ENCODE measurements around the gene STON1. TPM values are rescaled to one million over a fixed set of nuclear protein-coding genes. Genes with fewer than 3 reads are reported as not detected.
A peak's percentile ranks its signal among the peaks of the same experiment; 100 is the strongest.
"Not testable (repeated sequence)": the region's sequence is repeated elsewhere in the genome, so short reads cannot be mapped to it uniquely, and the experiment has no call there.

The STON1 gene, protein sequence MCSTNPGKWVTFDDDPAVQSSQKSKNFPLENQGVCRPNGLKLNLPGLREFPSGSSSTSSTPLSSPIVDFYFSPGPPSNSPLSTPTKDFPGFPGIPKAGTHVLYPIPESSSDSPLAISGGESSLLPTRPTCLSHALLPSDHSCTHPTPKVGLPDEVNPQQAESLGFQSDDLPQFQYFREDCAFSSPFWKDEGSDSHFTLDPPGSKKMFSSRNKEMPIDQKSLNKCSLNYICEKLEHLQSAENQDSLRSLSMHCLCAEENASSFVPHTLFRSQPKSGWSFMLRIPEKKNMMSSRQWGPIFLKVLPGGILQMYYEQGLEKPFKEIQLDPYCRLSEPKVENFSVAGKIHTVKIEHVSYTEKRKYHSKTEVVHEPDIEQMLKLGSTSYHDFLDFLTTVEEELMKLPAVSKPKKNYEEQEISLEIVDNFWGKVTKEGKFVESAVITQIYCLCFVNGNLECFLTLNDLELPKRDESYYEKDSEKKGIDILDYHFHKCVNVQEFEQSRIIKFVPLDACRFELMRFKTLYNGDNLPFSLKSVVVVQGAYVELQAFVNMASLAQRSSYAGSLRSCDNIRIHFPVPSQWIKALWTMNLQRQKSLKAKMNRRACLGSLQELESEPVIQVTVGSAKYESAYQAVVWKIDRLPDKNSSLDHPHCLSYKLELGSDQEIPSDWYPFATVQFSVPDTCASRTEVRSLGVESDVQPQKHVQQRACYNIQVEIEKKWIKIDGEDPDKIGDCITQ
- total RNA-seq = 16.2 TPM

DNA sequence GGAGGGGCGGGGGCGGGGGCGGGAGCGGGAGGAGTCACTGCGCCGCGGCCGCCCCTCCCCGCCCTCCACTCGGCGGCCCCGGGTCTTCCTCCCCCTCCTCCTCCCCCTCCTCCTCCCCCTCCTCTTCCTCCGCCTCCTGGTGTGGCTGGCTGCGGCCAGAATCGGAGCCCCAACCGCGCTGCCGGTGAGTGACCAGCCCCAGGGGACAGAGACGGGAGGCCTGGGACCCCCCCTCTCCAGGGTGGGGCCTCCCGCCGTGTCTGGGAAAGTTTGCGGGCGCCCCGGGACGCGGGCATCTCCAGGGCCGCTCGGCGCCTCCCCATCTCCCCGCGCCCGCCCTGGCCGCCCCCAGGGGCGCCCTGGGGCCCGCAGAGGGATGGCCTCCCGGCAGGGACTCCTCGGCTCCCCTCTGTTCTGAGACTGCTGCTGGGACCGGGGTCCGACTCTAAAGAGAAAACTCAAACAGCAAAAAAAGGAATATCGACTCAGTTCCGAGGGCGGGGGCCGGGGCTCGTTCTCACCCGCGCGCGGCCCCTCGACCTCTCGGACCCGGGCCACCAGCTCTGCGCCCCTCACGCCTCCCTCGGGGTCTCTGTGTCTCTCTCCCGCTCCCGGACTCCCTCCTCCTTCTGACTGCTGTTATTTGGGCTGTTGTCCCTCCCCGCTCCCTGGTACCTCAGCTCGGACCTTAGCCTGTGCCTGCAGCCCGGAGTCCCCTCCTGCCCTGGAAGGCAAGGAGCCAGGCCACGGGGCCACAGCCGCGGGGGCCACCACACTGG is at the start of gene STON1:
STON1 (plus strand) TSS at position 122 of the 779 bp plus-strand sequence. CDS start 50,480 bp downstream, outside the sequence.
- DNase-seq (ENCODE audit: low spot score) = peak; percentile 63

DNA sequence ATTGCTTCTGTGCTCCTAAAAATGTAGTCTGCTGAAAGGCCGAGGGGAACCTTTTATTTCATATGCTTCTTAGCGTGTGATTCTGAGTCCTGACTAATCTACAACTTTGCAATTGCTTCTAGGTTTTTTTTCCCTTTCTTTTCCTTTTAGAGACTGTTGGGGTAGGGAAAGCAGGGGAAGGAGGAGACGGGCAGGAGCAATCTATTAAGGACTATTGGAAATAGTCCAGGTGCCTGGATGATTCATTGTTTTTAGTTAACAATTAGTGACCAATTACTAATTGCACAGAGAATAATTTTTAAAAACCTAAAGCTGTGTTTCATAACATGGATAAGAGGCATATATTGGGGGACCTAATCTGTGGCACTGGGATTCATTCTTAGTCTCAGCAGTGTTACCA is 49.4 kb upstream of the STON1 start:
- DNase-seq (ENCODE audit: low spot score) = no peak

DNA sequence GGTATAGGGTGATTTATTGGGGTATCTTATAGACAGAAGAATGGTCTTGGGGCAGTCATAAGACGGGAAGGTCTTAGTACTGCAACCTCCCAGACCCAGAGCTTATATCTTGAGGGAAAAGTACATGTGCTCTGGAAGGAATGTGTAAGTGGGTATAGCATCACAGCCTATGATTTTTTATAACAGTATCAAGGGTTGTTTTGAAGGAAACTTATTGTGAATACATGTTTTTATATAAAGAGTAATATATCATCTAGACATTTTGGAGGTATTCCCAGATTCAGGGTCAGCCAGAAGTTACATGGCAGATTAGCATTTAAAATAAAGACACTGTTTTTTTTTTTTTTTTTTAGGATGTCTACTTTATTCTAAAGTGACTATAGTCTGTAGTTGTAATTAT is 47.6 kb upstream of the STON1 start:
- DNase-seq (ENCODE audit: low spot score) = no peak

DNA sequence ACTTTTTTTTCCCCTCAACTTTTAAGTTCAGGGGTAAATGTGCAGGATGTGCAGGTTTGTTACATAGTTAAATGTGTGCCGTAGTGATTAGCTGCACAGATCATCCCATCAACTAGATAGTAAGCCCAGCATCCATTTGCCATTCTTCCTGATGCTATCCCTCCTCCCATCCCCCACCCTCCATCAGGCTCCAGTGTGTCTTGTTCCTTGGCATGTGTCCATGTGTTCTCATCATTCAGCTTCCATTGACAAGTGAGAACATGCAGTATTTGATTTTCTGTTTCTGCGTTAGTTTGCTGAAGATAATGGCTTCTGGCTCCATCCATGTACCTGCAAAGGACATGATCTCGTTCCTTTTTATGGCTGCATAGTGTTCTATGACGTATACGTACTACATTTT is 47.2 kb upstream of the STON1 start:
- DNase-seq (ENCODE audit: low spot score) = no peak

DNA sequence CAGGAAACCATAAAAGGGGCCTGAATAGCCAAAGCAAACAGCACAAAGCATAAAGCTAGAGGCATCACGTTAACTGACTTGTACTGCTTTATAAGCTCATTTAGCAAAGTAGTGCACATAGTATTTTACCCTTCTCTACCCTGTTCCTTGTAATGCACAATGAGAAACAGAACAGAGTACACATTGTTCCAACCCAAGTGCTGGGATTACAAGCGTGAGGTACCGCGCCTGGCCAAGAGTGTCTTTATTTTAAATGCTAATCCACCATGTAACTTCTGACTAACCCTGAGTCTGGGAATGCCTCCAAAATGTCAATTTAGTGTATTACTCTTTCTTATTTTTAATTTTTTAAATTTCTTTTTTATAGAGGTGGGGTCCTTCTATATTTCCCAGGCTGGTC is 46.4 kb upstream of the STON1 start:
- no peak for DNase-seq (ENCODE audit: low spot score)

DNA sequence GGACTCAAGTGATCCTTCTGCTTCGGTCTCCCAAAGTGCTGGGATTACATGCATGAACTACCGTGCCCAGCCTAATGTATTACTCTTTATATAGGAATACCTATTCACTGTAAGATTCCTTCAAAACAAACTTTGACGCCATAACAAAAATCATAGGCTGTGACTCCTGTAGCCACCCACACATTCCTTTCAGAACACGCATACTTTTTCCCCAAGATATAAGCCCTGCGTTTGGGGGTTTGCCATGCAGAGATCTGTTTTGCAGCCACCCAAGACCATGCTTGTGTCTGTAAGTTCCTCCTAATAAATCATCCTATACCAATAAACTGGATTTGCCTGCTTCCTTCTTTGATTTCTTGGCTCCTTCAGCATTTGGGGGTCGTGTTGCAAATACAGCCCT is 46.0 kb upstream of the STON1 start:
- no peak for DNase-seq (ENCODE audit: low spot score)

DNA sequence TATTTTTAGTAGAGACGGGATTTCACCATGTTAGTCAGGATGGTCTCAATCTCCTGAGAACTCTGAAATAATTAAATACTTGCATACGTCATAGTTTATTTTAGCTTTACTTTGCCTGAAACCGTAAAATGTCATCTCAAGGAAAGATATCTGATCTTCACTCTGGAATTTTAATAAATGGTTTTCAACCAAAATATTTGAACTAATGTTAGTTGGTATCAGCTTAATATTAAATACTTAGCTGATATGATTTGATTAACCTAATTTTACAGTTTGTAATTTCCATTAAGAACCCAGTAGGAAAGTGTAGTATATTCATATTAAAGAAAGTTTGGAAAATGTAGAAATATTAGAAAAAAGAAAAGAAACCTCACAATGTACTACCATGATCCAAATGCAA is 41.4 kb upstream of the STON1 start:
- no peak for DNase-seq (ENCODE audit: low spot score)

DNA sequence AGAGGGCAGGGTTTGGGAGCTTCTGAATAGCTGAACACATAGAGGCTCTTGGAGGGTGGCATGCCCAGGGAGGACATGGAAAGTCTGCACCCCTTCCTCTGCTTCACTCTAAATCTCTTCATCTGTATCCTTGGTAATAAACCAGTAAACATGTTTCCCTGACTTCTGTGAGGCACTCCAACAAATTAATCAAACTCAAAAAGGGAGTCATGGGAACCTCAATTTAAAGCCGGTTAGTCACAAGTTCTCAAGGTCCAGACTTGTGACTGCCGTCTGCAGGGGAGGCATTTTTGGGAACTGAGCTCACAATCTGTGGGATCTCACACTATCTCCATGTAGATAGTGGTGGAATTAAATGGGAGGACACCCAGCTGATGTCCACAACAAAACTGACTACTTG is 33.1 kb upstream of the STON1 start:
- DNase-seq (ENCODE audit: low spot score) = no peak

DNA sequence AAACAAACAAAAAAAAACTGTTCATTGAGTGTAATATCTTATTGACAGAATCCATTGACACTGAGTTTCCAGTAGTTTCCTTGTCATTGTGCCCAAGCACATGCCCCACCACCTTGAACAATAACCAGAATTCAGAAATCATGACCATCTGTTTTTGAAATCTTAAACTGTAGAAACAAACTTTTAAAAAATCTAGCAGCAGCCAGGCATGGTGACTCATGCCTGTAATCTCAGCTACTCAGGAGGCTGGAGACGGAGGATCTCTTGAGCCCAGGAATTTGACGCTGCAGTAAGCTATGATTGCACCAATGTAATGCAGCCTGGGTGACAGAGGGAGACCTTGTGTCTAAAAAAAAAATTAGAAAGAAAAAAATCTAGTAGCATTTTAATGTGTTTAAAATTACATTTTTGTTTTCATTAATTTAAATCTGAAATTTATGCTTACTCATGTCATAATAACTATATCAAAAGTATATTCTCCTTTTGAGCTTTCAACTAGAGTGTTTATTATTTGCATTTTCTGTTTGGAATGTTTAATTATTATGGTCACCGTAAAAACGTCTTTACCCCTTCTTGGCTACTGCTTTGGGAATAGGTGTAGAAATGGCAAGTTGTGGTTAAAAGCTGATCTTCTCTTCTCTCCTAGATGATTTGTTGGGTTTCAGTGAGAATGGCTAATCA is 25.2 kb upstream of the STON1 start:
- DNase-seq (ENCODE audit: low spot score) = no peak

DNA sequence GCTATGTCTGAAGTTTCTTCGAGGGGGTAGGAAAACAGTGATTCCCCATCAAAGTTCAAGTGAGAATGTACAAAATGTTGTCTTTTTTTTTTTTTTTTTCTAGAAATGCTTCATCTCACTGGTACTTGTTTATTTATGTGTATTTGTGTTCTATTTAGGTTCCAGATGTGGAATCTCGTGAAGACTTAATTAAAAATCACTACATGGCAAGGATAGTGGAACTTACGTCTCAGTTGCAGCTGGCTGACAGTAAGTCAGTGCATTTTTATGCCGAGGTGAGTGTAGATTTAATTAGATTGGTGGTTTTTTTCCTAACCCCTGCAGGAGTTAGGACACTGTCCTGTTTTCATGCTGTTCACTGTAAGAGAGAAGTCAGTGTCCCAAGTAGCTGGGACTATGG is 22.8 kb upstream of the STON1 start:
- no peak for DNase-seq (ENCODE audit: low spot score)

DNA sequence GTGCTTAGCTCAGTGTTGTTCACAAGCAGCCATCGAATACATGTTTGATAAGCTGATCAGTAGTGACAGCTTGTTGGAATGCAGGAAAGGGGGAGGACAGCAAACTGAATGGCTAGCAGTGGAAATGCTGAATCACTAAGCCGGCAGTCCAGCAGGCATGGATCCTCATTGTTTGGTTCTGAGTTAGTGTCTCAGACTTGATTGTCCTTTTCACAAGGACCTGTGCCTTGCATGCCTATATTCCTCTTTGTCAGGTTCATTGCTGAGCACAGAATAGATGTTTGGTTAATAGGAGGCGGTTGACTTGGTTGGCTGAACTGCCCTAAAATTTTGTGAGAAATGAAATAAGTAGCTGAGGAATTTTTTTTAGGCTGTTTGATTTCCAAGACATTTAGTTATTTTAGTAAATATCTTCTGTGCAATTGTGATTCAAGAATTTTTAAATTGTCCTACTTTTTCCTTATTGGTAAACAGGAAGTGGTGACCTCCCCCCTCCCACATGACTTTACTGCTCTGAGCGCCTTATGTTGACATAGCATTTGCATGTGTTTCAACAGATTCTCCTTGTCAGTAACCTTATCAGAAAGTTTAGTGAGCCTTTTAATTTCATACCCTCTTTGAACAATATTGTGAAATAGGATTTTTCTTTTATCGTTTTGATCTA is 21.4 kb upstream of the STON1 start:
- DNase-seq (ENCODE audit: low spot score) = no peak

DNA sequence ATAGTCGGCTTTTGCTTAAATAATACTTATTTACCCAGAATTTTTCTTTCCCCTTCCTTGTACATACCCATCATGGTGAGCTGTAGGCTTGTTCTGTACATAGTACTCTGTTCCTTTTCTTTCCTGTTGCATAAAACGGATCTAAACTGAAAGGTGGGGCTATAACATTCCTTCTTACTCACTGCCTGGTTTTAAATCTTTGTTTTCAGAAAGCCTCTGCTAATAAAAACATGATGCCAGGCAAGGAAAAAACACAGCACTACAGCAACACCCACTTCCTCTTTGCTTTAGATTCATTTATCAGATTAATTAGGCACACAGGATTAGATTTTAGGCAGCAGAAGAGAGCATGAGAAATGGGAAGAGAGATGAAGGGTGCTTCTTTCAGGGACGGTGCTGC is 19.6 kb upstream of the STON1 start:
- DNase-seq (ENCODE audit: low spot score) = no peak

DNA sequence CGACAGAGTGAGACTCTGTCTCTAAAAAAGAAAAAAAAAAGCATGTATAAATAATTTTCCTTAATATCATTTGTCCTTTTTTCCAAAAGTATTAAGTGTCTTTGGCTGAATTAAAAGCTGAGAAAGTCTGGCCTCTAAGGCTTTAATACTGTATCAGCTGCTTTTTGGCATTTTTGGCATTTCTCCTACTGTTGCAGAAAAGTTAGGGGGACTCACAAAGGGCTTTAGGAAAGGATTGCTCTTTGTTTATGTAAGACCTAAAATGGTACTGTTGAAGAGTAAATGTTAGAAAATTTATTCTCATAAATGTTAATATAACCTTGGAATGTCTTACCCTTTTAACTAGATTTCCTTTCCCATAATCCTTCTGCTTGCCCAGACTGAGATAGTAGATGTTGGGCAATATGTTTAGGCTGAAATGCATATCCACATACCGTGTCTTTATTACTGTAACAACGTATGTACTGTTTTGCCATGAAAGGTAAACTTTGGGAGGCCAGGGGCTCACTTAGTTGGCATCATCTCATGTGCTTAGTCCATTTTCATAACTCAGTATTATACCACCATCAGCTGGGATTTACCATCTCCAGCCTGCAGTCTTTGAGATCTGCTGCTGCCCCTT is 18.0 kb upstream of the STON1 start:
- no peak for DNase-seq (ENCODE audit: low spot score)

DNA sequence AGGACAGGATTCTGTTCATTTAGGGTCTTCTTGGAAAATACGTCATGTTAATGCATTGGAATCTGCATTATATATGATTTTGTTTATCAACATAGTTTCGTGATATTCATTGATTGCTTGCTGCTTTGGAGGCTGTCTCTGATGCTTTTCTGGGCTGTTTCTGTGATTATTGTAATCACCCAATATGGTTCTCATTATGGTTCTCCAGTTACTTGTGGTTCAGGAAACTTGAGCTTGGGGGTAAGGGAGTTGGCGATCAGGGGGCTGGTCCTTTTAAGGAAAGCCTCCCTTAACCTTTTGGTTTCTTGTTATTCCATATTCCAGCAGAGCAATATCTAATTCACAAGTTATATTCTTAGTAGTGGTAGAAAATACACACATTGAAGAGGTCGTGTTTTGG is 17.4 kb upstream of the STON1 start:
- no peak for DNase-seq (ENCODE audit: low spot score)

DNA sequence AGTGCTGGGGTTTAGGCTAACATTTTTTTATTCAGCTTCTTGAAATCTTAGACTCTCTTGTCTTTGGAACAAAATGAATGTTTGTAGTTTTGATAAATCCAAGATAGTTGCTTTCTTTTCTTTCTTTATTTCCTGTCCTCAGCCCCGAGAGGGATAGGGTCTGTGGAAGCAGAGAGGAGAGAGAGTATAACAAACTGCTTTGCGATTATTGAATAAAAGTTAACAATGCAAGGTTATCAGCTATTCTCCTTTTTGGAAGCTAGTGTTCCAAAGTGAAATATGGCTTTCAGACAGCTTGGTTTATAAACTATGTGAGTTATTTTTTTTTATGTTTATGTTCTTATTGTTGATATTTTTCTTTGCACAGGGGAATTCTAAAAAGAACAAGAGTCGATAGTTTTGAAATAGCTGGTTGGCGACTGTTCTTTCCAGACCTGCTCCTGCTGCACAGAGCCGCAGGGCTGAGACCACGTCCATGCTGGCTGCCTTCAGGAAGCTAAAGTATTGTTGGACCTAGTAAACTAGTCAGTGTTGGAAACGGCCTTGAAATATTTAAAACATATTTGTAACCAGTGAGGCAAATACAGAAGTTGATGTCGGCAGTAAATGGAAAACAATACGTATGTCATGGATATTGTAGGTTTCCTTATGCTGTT is 15.5 kb upstream of the STON1 start:
- no peak for DNase-seq (ENCODE audit: low spot score)

DNA sequence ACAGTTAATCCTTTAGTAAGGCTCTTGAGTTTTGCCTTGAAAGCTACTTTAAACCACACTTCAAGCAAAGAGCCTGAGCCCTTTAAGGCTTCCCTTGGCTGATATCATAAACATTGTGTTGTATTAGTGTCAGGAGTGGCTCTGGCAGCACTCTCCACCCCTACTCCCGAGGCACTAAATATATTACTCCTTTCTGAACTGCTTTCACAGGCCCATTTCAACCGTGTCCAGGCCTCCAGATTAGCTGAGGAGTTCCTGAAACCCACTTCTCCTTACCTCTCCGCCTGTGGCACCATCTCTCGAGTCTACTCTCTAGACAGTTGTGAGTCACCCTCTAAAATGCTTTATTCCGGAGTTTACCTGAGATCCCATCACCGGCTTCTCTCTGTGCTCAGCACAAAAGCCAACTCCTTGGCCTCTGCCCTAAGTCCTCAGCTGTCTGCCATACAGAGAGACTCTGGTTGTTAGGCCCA is 14.4 kb upstream of the STON1 start:
- DNase-seq (ENCODE audit: low spot score) = no peak

DNA sequence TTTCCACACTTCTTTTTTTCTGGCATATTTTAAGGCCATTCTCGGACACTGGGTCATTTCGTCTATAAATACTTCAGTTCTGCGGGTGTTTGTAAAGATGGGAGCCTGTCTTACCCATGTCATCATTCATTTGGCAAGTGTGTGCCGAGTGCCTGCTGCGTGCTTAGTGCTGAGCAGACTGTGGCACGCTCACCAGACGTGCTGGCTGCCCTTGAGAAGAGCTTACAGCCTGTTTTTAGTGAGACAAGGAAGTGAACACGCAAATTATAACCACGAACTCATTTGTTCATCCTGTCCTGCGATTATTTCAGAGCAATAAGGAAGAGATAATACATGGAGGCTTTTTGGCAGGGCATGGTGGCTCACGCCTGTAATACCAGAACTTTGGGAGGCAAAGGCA is 10.4 kb upstream of the STON1 start:
- no peak for DNase-seq (ENCODE audit: low spot score)

DNA sequence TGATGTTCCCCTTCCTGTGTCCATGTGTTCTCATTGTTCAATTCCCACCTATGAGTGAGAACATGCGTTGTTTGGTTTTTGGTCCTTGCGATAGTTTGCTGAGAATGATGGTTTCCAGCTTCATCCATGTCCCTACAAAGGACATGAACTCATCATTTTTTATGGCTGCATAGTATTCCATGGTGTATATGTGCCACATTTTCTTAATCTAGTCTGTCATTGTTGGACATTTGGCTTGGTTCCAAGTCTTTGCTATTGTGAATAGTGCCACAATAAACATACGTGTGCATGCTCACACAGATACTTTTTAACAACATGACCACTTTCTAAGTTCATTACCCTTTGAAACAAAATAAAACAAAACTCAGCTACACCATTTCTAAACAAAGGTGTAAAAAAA is 5.2 kb upstream of the STON1 start:
- not testable (repeated sequence) for DNase-seq (ENCODE audit: low spot score)

DNA sequence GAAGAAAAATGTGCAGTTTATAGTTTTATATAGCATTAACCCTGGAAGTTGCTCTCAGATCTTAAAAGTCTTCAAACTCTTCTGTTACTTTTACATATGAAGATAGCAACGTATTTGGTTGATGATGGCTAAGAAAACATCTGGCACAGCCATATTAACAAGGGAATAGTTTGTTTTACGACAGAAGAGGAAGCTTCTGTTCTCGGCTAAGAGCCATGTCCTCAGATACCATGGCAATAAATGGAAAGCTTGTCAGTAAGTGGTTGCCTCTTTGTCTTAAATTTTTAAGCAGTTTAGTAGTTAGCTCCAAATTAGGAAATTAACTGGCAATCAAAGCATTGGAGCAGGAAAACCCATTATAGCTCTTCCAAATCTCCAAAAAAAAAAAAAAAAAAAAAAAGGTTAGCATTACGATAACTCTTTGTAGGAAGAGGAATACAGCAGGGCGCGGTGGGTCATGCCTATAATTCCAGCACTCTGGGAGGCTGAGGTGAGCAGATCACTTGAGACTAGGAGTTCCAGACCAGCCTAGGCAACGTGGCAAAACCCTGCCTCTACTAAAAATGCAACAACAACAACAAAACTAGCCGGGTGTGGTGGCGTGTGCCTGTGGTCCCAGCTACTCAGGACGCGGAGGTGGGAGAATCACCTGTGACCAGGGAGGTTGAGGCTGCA is 4.5 kb upstream of the STON1 start:
- DNase-seq (ENCODE audit: low spot score) = no peak

Measured in ureter (tissue), 1 donor.